ENCODE data around the gene ZFHX3.
"Not testable (repeated sequence)": the region's sequence is repeated elsewhere in the genome, so short reads cannot be mapped to it uniquely, and the experiment has no call there.

Gene ZFHX3

GRCh38 chr16:72990571-72990970 is 57.4 kb downstream of the ZFHX3 start:
- DNase-seq = no peak
- in situ Hi-C loops (cut with HindIII; ENCODE audit: low pct_ligation_motif_present, low pct_unique_long_range_greater_than_20kb, low sequenced_read_pairs) = no loop called here

- in situ Hi-C loops (cut with HindIII; ENCODE audit: low pct_ligation_motif_present, low pct_unique_long_range_greater_than_20kb, low sequenced_read_pairs) = no loop called here
- peak; percentile 67 for DNase-seq
Observed at GRCh38 chr16:72989579-72990551, 58.1 kb downstream of the ZFHX3 start.

GRCh38 chr16:72989203-72989578 is 58.7 kb downstream of the ZFHX3 start:
- in situ Hi-C loops (cut with HindIII; ENCODE audit: low pct_ligation_motif_present, low pct_unique_long_range_greater_than_20kb, low sequenced_read_pairs); DNase-seq: not testable (repeated sequence)

- DNase-seq = no peak
- in situ Hi-C loops (cut with HindIII; ENCODE audit: low pct_ligation_motif_present, low pct_unique_long_range_greater_than_20kb, low sequenced_read_pairs) = no loop called here
Observed at GRCh38 chr16:72988569-72988968, 59.4 kb downstream of the ZFHX3 start.

- in situ Hi-C loops (cut with HindIII; ENCODE audit: low pct_ligation_motif_present, low pct_unique_long_range_greater_than_20kb, low sequenced_read_pairs) = no loop called here
- no peak for DNase-seq
Observed at GRCh38 chr16:72987480-72987901, 60.4 kb downstream of the ZFHX3 start.

- in situ Hi-C loops (cut with HindIII; ENCODE audit: low pct_ligation_motif_present, low pct_unique_long_range_greater_than_20kb, low sequenced_read_pairs) = no loop called here
- no peak for DNase-seq
Observed at GRCh38 chr16:72985995-72986394, 61.9 kb downstream of the ZFHX3 start.

GRCh38 chr16:72985148-72985941 is 62.6 kb downstream of the ZFHX3 start:
- DNase-seq = no peak
- in situ Hi-C loops (cut with HindIII; ENCODE audit: low pct_ligation_motif_present, low pct_unique_long_range_greater_than_20kb, low sequenced_read_pairs) = no loop called here

- in situ Hi-C loops (cut with HindIII; ENCODE audit: low pct_ligation_motif_present, low pct_unique_long_range_greater_than_20kb, low sequenced_read_pairs) = no loop called here
- no peak for DNase-seq
Observed at GRCh38 chr16:72983728-72984350, 64.1 kb downstream of the ZFHX3 start.

- in situ Hi-C loops (cut with HindIII; ENCODE audit: low pct_ligation_motif_present, low pct_unique_long_range_greater_than_20kb, low sequenced_read_pairs) = no loop called here
- no peak for DNase-seq
Observed at GRCh38 chr16:72983241-72983640, 64.7 kb downstream of the ZFHX3 start.

- DNase-seq = no peak
- in situ Hi-C loops (cut with HindIII; ENCODE audit: low pct_ligation_motif_present, low pct_unique_long_range_greater_than_20kb, low sequenced_read_pairs) = no loop called here
Observed at GRCh38 chr16:72979974-72980373, 68.0 kb downstream of the ZFHX3 start.

- no peak for DNase-seq
- in situ Hi-C loops (cut with HindIII; ENCODE audit: low pct_ligation_motif_present, low pct_unique_long_range_greater_than_20kb, low sequenced_read_pairs) = no loop called here
Observed at GRCh38 chr16:72978212-72978611, 69.7 kb downstream of the ZFHX3 start.

- no peak for DNase-seq
- in situ Hi-C loops (cut with HindIII; ENCODE audit: low pct_ligation_motif_present, low pct_unique_long_range_greater_than_20kb, low sequenced_read_pairs) = no loop called here
Observed at GRCh38 chr16:72977127-72977526, 70.8 kb downstream of the ZFHX3 start.

- in situ Hi-C loops (cut with HindIII; ENCODE audit: low pct_ligation_motif_present, low pct_unique_long_range_greater_than_20kb, low sequenced_read_pairs) = no loop called here
- no peak for DNase-seq
Observed at GRCh38 chr16:72976438-72977064, 71.4 kb downstream of the ZFHX3 start.

GRCh38 chr16:72975809-72976437 is 72.0 kb downstream of the ZFHX3 start:
- in situ Hi-C loops (cut with HindIII; ENCODE audit: low pct_ligation_motif_present, low pct_unique_long_range_greater_than_20kb, low sequenced_read_pairs) = no loop called here
- no peak for DNase-seq

- DNase-seq = no peak
- in situ Hi-C loops (cut with HindIII; ENCODE audit: low pct_ligation_motif_present, low pct_unique_long_range_greater_than_20kb, low sequenced_read_pairs) = no loop called here
Observed at GRCh38 chr16:72974142-72974769, 73.7 kb downstream of the ZFHX3 start.

- in situ Hi-C loops (cut with HindIII; ENCODE audit: low pct_ligation_motif_present, low pct_unique_long_range_greater_than_20kb, low sequenced_read_pairs) = no loop called here
- DNase-seq = no peak
Observed at GRCh38 chr16:72972878-72973571, 74.9 kb downstream of the ZFHX3 start.

GRCh38 chr16:72971370-72971769 is 76.6 kb downstream of the ZFHX3 start:
- no peak for DNase-seq
- in situ Hi-C loops (cut with HindIII; ENCODE audit: low pct_ligation_motif_present, low pct_unique_long_range_greater_than_20kb, low sequenced_read_pairs) = no loop called here

Measured in ACHN (cell line).